Ascending aorta (tissue), 2 donors: ENCODE results near the gene PNPLA6. TPM values are rescaled to one million over a fixed set of nuclear protein-coding genes. Genes with fewer than 3 reads are reported as not detected.

ENCODE experiments used
- DNase-seq, 2 donors: peaks; one replicate each; pipeline ENCODE4 v3.0.0-alpha.2; 2019; ENCODE audit warnings: low spot score in 2 of 2
- H3K27ac ChIP-seq, 2 donors: fragments of 200-600 bp; sonication (generic); one replicate each; pipeline ENCODE4 v1.5.1; 2016 to 2017; ENCODE audit warnings: mild to moderate bottlenecking in 1 of 2
- H3K27me3 ChIP-seq: fragments of 200-600 bp; sonication (generic); one replicate; pipeline ENCODE4 v1.5.1; 2017
- H3K36me3 ChIP-seq, 2 donors: fragments of 200-600 bp; sonication (generic); one replicate each; pipeline ENCODE4 v1.5.1; 2016
- H3K4me1 ChIP-seq, 2 donors: fragments of 200-600 bp; sonication (generic); one replicate each; pipeline ENCODE4 v1.5.1; 2016 to 2017; ENCODE audit warnings: mild to moderate bottlenecking in 1 of 2
- H3K4me3 ChIP-seq, 2 donors: fragments of 200-600 bp; sonication (generic); one replicate each; pipeline ENCODE4 v1.5.1; 2016 to 2017; ENCODE audit warnings: mild to moderate bottlenecking in 1 of 2
- H3K9me3 ChIP-seq, 2 donors: fragments of 200-600 bp; sonication (generic); one replicate each; pipeline ENCODE4 v1.5.1; 2016
- CTCF ChIP-seq, 3 experiments: fragments of 200-600 bp in 2 of 3; fragments of 450-650 bp in 1 of 3; sonication (generic) in 2 of 3; IDR thresholded peaks; one replicate each; pipeline ENCODE4 v1.5.1; 2016 to 2019; ENCODE audit warnings: antibody characterized with exemption in 3 of 3, mild to moderate bottlenecking in 1 of 3, moderate library complexity in 1 of 3
- intact Hi-C: fragments of 100-400 bp; cut with DNase I; formaldehyde crosslinking; loops from one replicate; pipeline ENCODE4 v1.15.1; 2023
- total RNA-seq: library from RNA; depleted of rRNA; stranded (reverse); fragments of >200 nt; gene quantifications from one replicate; pipeline ENCODE4 v1.1.0, GENCODE V29; 2016

Gene PNPLA6
- total RNA-seq, 1 donor from 2014 or later: 190 TPM

GRCh38 chr19:7492558-7492957, 43.0 kb upstream of the PNPLA6 start:
- Histone ChIP-seq H3K27me3 (no peaks in the 10 kb centered on the region), H3K4me1 (peaks cover 0 to 4% of the 10 kb centered on the region in 2 donors), H3K4me3 (no peak overlapping the region), H3K36me3 (no peaks in the 10 kb centered on the region), H3K27ac (no peak overlapping the region), H3K9me3 (no peaks in the 10 kb centered on the region)
- no peak for DNase-seq
- intact Hi-C loops: no loop called here
- TF ChIP-seq CTCF (IDR thresholded peaks at IDR 0.05): no peak

- intact Hi-C loops: no loop called here
- Histone ChIP-seq H3K9me3 (no peaks in the 10 kb centered on the region), H3K27ac (peak overlapping the region; percentile 57 to 76), H3K4me3 (no peak overlapping the region), H3K4me1 (no peaks in the 10 kb centered on the region), H3K36me3 (no peaks in the 10 kb centered on the region), H3K27me3 (no peaks in the 10 kb centered on the region)
- no peak for TF ChIP-seq CTCF (IDR thresholded peaks at IDR 0.05)
- DNase-seq: no peak
Measured at GRCh38 chr19:7494416-7495098, 41.0 kb upstream of the PNPLA6 start.

GRCh38 chr19:7497292-7497691, 38.2 kb upstream of the PNPLA6 start:
- H3K9me3 ChIP-seq: no peaks in the 10 kb centered on the region
- TF ChIP-seq CTCF (IDR thresholded peaks at IDR 0.05): peak in 2 of 3 experiments; percentile 10 to 25
- no peaks in the 10 kb centered on the region for H3K36me3 ChIP-seq
- intact Hi-C loops: no loop called here
- H3K27me3 ChIP-seq: no peaks in the 10 kb centered on the region
- no peak overlapping the region for H3K27ac ChIP-seq
- H3K4me3 ChIP-seq: no peak overlapping the region
- H3K4me1 ChIP-seq: peaks cover 3 to 6% of the 10 kb centered on the region in 2 donors
- DNase-seq: no peak

- H3K4me1 ChIP-seq: peaks cover 3 to 9% of the 10 kb centered on the region in 2 donors
- intact Hi-C loops: no loop called here
- no peaks in the 10 kb centered on the region for H3K27me3 ChIP-seq
- no peak for DNase-seq
- no peak overlapping the region for H3K27ac ChIP-seq
- peak overlapping the region; percentile 52 to 69 for H3K4me3 ChIP-seq
- no peaks in the 10 kb centered on the region for H3K9me3 ChIP-seq
- no peaks in the 10 kb centered on the region for H3K36me3 ChIP-seq
- no peak for TF ChIP-seq CTCF (IDR thresholded peaks at IDR 0.05)
Measured at GRCh38 chr19:7500811-7501450, 34.6 kb upstream of the PNPLA6 start.

- Histone ChIP-seq H3K4me1 (peaks cover 3 to 9% of the 10 kb centered on the region in 2 donors), H3K4me3 (no peak overlapping the region), H3K36me3 (no peaks in the 10 kb centered on the region), H3K27me3 (no peaks in the 10 kb centered on the region), H3K9me3 (no peaks in the 10 kb centered on the region), H3K27ac (no peak overlapping the region)
- no peak for TF ChIP-seq CTCF (IDR thresholded peaks at IDR 0.05)
- no peak for DNase-seq
- intact Hi-C loops: no loop called here
Measured at GRCh38 chr19:7502552-7502951, 33.0 kb upstream of the PNPLA6 start.
